ENCODE results near the gene TMEM95.
"Not testable (repeated sequence)": the region's sequence is repeated elsewhere in the genome, so short reads cannot be mapped to it uniquely, and the experiment has no call there.

TMEM95 gene

DNA sequence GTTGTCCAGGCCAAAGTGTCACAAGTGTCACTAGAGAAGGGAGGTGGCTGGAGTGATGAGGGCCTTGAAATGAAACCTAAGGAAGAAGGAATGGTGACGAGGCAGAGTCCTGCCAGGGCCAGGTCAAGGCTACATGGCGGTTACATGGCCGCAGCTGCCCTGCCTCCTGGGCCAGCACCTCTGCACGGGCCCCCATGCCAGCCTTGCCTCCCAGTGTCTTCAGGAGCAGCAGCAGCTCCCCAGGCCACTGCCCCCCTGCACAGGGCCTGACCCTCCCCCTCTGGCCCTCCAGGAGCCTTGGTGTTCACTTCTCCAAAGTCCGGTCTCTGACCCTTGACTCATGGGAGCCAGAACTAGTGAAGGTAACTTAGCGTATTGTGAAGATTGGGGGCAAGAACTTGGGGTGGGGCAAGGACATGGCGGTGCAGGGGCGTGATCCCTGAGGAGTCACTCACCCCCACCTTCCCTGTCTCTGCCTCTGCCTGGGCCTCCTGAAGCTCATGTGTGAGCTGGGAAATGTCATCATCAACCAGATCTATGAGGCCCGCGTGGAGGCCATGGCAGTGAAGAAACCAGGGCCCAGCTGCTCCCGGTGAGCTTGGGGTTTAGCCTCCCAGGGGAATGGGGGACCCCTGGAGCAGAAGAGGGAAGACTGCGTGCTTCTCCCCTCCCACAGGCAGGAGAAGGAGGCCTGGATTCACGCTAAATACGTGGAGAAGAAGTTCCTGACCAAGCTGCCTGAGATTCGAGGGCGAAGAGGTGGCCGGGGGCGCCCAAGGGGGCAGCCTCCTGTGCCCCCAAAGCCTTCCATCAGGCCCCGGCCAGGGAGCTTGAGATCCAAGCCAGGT is 7.1 kb upstream of the TMEM95 start:
- no peak for DNase-seq

DNA sequence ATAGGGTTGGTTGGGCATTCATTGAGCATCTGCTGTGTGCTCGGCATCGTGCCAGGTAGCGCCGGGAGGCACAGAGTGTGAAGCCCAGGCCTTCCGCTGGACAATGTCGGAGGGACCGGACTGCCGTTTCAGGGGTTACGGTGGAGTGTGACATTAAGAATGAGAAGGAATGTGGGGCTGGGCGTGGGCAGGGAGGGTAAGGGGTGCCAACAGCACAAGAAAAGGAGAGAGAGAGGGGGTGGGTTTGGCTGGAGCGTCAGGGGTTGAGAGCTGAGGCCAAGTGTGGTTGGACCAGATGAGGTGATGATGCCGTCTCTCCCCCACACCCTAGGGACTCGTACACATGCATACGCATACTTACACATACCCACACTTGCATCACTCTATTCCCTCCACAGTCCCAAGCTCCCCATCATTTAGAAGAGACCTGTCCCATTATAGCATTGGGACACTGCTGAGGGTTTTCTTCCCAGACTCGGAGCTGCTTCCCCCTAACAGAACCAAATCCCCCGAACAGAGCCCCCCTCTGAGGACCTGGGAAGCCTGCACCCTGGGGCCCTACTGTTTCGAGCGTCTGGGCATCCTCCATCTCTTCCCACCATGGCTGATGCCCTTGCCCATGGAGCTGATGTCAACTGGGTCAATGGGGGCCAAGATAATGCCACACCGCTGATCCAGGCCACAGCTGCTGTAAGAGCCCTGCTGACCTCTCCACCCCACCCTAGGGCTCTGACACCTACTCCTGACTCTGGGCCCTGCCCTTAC is 6.3 kb upstream of the TMEM95 start:
- DNase-seq = no peak

- DNase-seq = peak; percentile 88
Observed at GRCh38 chr17:7351665-7352502, 3.1 kb upstream of the TMEM95 start, which contains the start of gene KCTD11. TSS of gene KCTD11 (plus strand) at chr17:7352162.

GRCh38 chr17:7352503-7352889 is 2.5 kb upstream of the TMEM95 start:
- no peak for DNase-seq

DNA sequence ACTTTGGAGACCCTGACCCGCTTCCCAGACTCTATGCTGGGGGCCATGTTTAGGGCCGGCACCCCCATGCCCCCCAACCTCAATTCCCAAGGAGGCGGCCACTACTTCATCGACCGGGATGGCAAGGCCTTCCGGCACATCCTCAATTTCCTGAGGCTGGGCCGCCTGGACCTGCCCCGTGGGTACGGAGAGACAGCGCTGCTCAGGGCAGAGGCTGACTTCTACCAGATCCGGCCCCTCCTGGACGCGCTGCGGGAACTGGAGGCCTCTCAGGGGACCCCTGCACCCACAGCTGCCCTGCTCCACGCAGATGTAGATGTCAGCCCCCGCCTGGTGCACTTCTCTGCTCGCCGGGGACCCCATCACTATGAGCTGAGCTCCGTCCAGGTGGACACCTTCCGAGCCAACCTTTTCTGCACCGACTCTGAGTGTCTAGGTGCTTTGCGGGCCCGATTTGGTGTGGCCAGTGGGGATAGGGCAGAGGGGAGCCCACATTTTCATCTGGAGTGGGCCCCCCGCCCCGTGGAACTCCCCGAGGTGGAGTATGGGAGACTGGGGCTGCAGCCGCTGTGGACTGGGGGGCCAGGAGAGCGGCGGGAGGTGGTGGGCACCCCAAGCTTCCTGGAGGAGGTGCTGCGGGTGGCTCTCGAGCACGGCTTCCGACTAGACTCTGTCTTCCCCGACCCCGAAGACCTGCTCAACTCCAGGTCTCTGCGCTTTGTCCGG is 1.9 kb upstream of the TMEM95 start:
- DNase-seq = no peak

- DNase-seq = peak; percentile 32
Observed at GRCh38 chr17:7354262-7354843, 603 bp upstream of the TMEM95 start.

DNA sequence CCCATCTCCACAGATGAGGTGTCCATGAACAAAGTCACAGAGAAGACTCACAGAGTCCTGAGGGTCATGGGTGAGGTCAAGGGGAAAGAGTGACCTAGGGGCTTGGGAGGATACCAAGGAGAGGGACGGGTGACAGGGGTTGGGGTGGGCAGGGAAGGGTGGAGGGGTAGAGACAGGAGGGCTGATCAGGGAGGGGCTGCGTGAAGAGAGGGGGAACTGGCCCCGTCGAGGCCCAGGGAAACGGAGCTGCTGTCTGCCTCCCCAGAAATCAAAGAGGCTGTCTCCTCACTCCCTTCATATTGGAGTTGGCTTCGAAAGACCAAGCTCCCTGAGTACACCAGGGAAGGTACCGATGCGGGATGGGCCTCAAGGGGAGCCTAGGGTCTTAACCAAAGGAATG is 617 bp downstream of the TMEM95 start:
- no peak for DNase-seq

DNA sequence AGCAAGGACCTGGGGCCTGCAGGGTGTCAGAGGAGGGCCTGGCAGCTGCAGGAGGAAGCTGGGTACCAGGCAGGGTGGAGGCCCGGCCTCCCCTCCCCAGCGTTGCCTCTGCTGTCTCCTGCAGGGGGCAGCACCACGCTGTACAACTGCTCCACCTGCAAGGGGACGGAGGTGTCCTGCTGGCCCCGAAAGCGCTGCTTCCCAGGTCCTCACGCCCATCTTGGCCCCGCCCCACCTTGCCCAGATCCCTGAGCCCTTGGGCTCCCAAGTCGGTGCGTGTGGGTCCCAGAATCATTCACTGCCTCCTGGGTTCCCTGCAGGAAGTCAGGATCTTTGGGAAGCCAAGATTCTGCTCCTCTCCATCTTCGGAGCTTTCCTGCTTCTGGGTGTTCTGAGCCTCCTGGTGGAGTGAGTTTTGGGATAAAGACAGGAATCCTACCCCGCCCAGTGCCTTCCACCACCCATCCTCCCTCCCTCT is 1.2 kb downstream of the TMEM95 start:
- peak; percentile 41 for DNase-seq

DNA sequence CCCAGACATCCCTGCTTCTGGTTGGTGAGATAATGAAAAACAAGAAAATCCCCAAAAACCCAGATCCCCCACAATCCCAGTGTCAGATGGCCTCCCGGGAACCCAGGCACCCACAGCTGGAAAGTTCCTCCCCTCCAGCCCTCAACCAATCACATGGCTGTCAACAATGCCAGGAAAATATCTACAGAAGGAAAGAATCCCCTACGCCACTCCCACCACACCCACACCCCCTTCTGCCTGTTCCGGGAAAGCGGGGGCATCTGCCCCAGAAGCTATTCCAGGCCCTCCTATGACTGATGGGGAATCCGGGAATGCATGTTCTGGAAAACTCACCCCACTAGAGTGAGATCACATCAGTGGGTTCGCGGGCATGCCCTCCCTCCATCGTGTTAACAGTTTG is 1.8 kb downstream of the TMEM95 start:
- DNase-seq = no peak

DNA sequence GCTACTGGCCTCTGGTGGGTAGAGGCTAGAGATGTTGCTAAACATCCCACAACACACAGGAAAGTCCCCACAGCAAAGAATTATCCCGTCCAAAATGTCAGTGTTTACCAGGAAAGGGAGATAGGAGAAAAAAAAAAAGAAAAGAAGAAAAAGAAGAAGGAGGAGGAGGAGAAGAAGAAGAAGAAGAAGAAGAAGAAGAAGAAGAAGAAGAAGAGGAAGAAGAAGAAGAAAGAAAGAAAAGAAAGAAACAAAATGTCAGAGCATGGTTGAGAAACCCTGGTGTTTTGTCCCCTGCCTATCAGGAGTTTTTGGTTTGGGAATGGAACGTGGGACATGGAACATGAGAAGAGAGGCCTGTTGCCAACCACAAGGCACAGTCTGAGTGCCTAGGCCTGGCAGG is 2.4 kb downstream of the TMEM95 start:
- no peak for DNase-seq

- no peak for DNase-seq
Observed at GRCh38 chr17:7361906-7362305, 7.0 kb downstream of the TMEM95 start.

- peak; percentile 28 for DNase-seq
Observed at GRCh38 chr17:7363311-7363710, 8.4 kb downstream of the TMEM95 start.

- DNase-seq = not testable (repeated sequence)
Observed at GRCh38 chr17:7365963-7366362, 11.0 kb downstream of the TMEM95 start.

DNA sequence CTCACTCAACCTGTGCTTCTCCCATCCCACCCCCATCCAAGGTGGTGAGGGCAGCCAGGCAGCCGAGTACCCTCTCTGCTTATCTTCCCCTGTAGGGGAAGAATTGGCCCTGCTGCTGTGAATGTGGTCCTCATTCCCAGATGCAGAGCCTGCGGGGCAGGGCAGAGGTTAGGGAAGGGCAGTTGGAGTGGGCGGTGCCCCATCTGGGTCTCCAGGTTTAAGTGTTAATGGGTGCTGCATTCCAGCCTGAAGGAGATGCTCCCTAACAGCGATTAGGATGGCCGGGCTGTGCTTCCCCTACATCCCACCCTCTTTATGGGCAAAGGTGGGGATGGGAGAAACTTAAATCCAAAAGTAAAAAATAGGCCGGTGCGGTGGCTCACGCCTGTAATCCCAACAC is 12.1 kb downstream of the TMEM95 start:
- DNase-seq = no peak

GRCh38 chr17:7367918-7368598 is 13.1 kb downstream of the TMEM95 start:
- no peak for DNase-seq

DNA sequence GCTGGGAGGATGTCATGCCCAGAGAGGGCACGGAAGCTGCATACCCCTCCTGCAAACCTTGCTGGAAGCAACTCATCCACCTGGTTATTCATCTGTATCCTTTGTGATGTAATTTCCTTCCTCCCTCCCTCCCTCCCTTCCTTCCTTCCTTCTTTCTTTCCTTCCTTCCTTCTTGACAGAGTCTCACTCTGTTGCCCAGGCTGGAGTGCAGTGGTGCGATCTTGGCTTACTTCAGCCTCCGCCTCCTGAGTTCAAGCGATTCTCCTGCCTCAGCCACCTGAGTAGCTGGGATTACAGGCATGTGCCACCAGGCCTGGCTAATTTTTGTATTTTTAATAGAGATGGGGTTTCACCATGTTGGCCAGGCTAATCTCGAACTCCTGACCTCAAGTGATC is 13.6 kb downstream of the TMEM95 start:
- DNase-seq = not testable (repeated sequence)

DNA sequence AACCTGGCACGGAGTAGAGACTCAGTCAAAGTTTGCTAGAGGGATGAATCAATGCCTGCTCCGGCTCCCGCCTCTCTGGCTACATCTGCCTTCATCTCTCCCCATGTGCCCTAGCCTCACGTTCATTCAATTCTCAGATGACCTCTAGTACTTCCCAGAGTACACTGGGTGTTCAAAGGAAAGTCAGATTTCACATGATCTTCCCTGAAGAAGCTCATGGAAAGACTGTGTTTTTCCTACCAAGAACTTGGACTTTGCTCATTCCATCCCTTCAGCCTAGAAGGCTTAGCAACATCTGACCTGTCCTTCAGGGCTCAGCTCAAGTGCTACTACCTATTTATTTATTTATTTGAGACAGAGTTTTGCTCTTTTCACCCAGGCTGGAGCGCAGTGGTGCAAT is 14.9 kb downstream of the TMEM95 start:
- DNase-seq = no peak

- no peak for DNase-seq
Observed at GRCh38 chr17:7370853-7371252, 15.9 kb downstream of the TMEM95 start.

- DNase-seq = no peak
Observed at GRCh38 chr17:7374353-7374752, 19.4 kb downstream of the TMEM95 start.

DNA sequence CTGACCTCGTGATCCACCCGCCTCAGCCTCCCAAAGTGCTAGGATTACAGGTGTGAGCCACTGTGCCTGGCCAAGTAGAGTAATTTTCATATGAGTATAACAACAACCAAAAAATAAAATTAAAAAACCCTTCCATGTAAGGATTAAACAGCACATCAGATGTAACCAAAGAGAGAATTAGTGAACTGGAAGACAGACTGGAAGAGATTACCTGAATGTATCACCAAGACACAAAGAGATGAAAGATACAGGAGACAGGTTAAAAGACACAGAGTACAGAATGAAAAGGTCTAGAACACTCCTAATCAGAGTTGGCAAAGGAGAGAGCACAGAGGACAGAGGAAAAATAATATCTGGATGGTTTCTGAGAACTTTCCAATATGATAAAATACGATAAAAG is 24.2 kb downstream of the TMEM95 start:
- DNase-seq = no peak

DNA sequence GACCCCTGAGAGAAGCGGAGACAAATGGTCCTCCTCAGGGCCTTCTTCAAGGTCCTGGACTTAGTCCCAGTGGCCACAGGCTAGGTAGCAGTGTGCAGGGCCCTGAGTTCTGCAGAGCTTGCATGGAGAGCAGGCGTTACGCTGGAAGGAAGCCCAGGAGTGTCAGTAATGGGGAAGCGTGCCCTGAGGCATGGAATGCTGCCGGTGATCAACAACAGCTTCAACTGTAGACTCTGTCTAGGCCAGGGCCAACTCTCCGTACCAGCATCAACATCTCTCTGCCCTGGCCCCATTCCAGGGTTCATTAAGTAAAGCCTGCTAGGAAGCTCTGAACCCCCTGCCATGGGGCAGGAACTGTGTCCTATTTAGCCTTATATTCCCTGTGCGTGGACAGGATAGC is 25.4 kb downstream of the TMEM95 start:
- no peak for DNase-seq
